ENCODE measurements around the gene TCAIM.
"Not testable (repeated sequence)": the region's sequence is repeated elsewhere in the genome, so short reads cannot be mapped to it uniquely, and the experiment has no call there.

The TCAIM gene

GRCh38 chr3:44346590-44346989 lies 8.0 kb downstream of the TCAIM start:
- not testable (repeated sequence) for DNase-seq (ENCODE audit: low read depth)

- no peak for DNase-seq (ENCODE audit: low read depth)
These were observed 10.4 kb downstream of the TCAIM start for GRCh38 chr3:44348993-44349392.

GRCh38 chr3:44353355-44353924 lies 14.9 kb downstream of the TCAIM start:
- no peak for DNase-seq (ENCODE audit: low read depth)

GRCh38 chr3:44355362-44356033 lies 16.9 kb downstream of the TCAIM start:
- no peak for DNase-seq (ENCODE audit: low read depth)

- DNase-seq (ENCODE audit: low read depth), result no peak
These were observed 20.7 kb downstream of the TCAIM start for GRCh38 chr3:44359146-44359751.

- no peak for DNase-seq (ENCODE audit: low read depth)
These were observed 25.0 kb downstream of the TCAIM start for GRCh38 chr3:44363591-44363990.

- no peak for DNase-seq (ENCODE audit: low read depth)
These were observed 27.4 kb downstream of the TCAIM start for GRCh38 chr3:44365952-44366351.

GRCh38 chr3:44375450-44375849 lies 36.9 kb downstream of the TCAIM start:
- DNase-seq (ENCODE audit: low read depth), result no peak

GRCh38 chr3:44387404-44387803 lies 48.8 kb downstream of the TCAIM start:
- DNase-seq (ENCODE audit: low read depth), result no peak

GRCh38 chr3:44392489-44392888 lies 53.9 kb downstream of the TCAIM start:
- DNase-seq (ENCODE audit: low read depth), result no peak

- no peak for DNase-seq (ENCODE audit: low read depth)
These were observed 57.1 kb downstream of the TCAIM start for GRCh38 chr3:44395714-44396113.

GRCh38 chr3:44396200-44397171 lies 57.9 kb downstream of the TCAIM start:
- DNase-seq (ENCODE audit: low read depth), result no peak

- not testable (repeated sequence) for DNase-seq (ENCODE audit: low read depth)
These were observed 59.7 kb downstream of the TCAIM start for GRCh38 chr3:44398271-44398670.

GRCh38 chr3:44398853-44399252 lies 60.3 kb downstream of the TCAIM start:
- DNase-seq (ENCODE audit: low read depth), result no peak

- no peak for DNase-seq (ENCODE audit: low read depth)
These were observed 62.2 kb downstream of the TCAIM start for GRCh38 chr3:44400771-44401170.

GRCh38 chr3:44402548-44402947 lies 64.0 kb downstream of the TCAIM start:
- no peak for DNase-seq (ENCODE audit: low read depth)

- no peak for DNase-seq (ENCODE audit: low read depth)
These were observed 71.3 kb downstream of the TCAIM start for GRCh38 chr3:44409640-44410410.

- no peak for DNase-seq (ENCODE audit: low read depth)
These were observed 72.6 kb downstream of the TCAIM start for GRCh38 chr3:44411031-44411645.

- DNase-seq (ENCODE audit: low read depth), result no peak
These were observed 73.8 kb downstream of the TCAIM start for GRCh38 chr3:44412365-44412764.

GRCh38 chr3:44414517-44415090 lies 76.0 kb downstream of the TCAIM start:
- DNase-seq (ENCODE audit: low read depth), result no peak

- no peak for DNase-seq (ENCODE audit: low read depth)
These were observed 76.9 kb downstream of the TCAIM start for GRCh38 chr3:44415421-44415820.
